Mesenchymal stem cell (in vitro differentiated cells and primary cell): Measurements from ENCODE around the gene IQCH. TPM values are rescaled to one million over a fixed set of nuclear protein-coding genes. Genes with fewer than 3 reads are reported as not detected.

Experiments used
- DNase-seq: peaks from one replicate; pipeline ENCODE4 v3.0.0-alpha.2; 2013
- H2AFZ ChIP-seq: one replicate; pipeline ENCODE4 v1.6.1; 2013; ENCODE audit warnings: low read depth, mild to moderate bottlenecking, control low read depth, inconsistent platforms, low read length, moderate library complexity
- H2AK5ac ChIP-seq: 2 replicates; pipeline ENCODE4 v1.6.1; 2013; ENCODE audit warnings: low read length, moderate library complexity, mild to moderate bottlenecking, inconsistent platforms; ENCODE audit not compliant: severe bottlenecking
- H2BK120ac ChIP-seq: one replicate; pipeline ENCODE4 v1.6.1; 2013; ENCODE audit warnings: low read depth, mild to moderate bottlenecking, inconsistent platforms, low read length, moderate library complexity
- H2BK12ac ChIP-seq, 2 experiments: one replicate each; pipeline ENCODE4 v1.6.1; 2013; ENCODE audit warnings: inconsistent platforms in 2 of 2, low read length in 2 of 2, mild to moderate bottlenecking in 2 of 2, moderate library complexity in 2 of 2, control low read depth in 1 of 2
- H2BK15ac ChIP-seq: one replicate; pipeline ENCODE4 v1.6.1; 2013; ENCODE audit warnings: mild to moderate bottlenecking, low read depth, inconsistent platforms; ENCODE audit not compliant: poor library complexity, severe bottlenecking
- H2BK5ac ChIP-seq: 2 replicates; pipeline ENCODE4 v1.6.1; 2013; ENCODE audit warnings: low read depth, mild to moderate bottlenecking, low read length, control low read depth, inconsistent platforms; ENCODE audit not compliant: poor library complexity, severe bottlenecking
- H3K14ac ChIP-seq, 2 experiments: one replicate each; pipeline ENCODE4 v1.6.1; 2013; ENCODE audit warnings: inconsistent platforms in 2 of 2, low read length in 2 of 2, control low read depth in 1 of 2, mild to moderate bottlenecking in 1 of 2, moderate library complexity in 1 of 2
- H3K18ac ChIP-seq, 2 experiments: one replicate each; pipeline ENCODE4 v1.6.1; 2013; ENCODE audit warnings: inconsistent platforms in 2 of 2, low read length in 2 of 2, control low read depth in 1 of 2, low read depth in 1 of 2, mild to moderate bottlenecking in 1 of 2
- H3K23ac ChIP-seq, 2 experiments: one replicate each; pipeline ENCODE4 v1.6.1; 2013; ENCODE audit warnings: inconsistent platforms in 2 of 2, low read length in 2 of 2, mild to moderate bottlenecking in 2 of 2, moderate library complexity in 2 of 2, control low read depth in 1 of 2
- H3K27ac ChIP-seq: 2 replicates; pipeline ENCODE4 v1.5.1; 2013; ENCODE audit warnings: mild to moderate bottlenecking, moderate library complexity, low read length, control low read depth, inconsistent platforms; ENCODE audit not compliant: poor library complexity, severe bottlenecking
- H3K27me3 ChIP-seq, 2 experiments: 2 replicates each; pipeline versions ENCODE4 v1.6.1 to v1.7.0; 2013; ENCODE audit warnings: low read length in 2 of 2, mild to moderate bottlenecking in 2 of 2, moderate library complexity in 2 of 2, control low read depth in 1 of 2, inconsistent platforms in 1 of 2; ENCODE audit not compliant: control insufficient read depth in 1 of 2, insufficient read depth in 1 of 2
- H3K36me3 ChIP-seq, 2 experiments: 2 replicates each; pipeline versions ENCODE4 v1.6.1 to v1.7.0; 2013; ENCODE audit warnings: low read length in 2 of 2, control low read depth in 1 of 2, inconsistent platforms in 1 of 2, low read depth in 1 of 2, mild to moderate bottlenecking in 1 of 2; ENCODE audit not compliant: insufficient read depth in 2 of 2, control insufficient read depth in 1 of 2
- H3K4ac ChIP-seq, 2 experiments: one replicate each; pipeline ENCODE4 v1.6.1; 2013; ENCODE audit warnings: inconsistent platforms in 2 of 2, low read length in 2 of 2, mild to moderate bottlenecking in 2 of 2, moderate library complexity in 2 of 2, control low read depth in 1 of 2, low read depth in 1 of 2
- H3K4me1 ChIP-seq: 2 replicates; pipeline ENCODE4 v1.6.1; 2013; ENCODE audit warnings: low read depth, low read length, control low read depth; ENCODE audit not compliant: control insufficient read depth, insufficient read depth
- H3K4me2 ChIP-seq: 2 replicates; pipeline ENCODE4 v1.6.1; 2013; ENCODE audit warnings: low read length, mild to moderate bottlenecking, inconsistent platforms; ENCODE audit not compliant: poor library complexity, severe bottlenecking
- H3K4me3 ChIP-seq, 2 experiments: 2 replicates each; pipeline versions ENCODE4 v1.5.1 to v1.7.0; 2013; ENCODE audit warnings: low read length in 2 of 2, mild to moderate bottlenecking in 2 of 2, control low read depth in 1 of 2, low read depth in 1 of 2; ENCODE audit not compliant: insufficient read depth in 1 of 2
- H3K79me1 ChIP-seq: replicated peaks from 2 replicates; pipeline ENCODE4 v1.6.1; 2013; ENCODE audit warnings: mild to moderate bottlenecking, control low read depth, low read length, inconsistent platforms; ENCODE audit not compliant: poor library complexity, severe bottlenecking
- H3K9ac ChIP-seq: 2 replicates; pipeline ENCODE4 v1.7.0; 2013; ENCODE audit warnings: mild to moderate bottlenecking, low read length, moderate library complexity
- H3K9me3 ChIP-seq: 2 replicates; pipeline ENCODE4 v1.7.0; 2013; ENCODE audit warnings: mild to moderate bottlenecking, low read length; ENCODE audit not compliant: control insufficient read depth
- H4K8ac ChIP-seq: one replicate; pipeline ENCODE4 v1.6.1; 2013; ENCODE audit warnings: inconsistent platforms, mild to moderate bottlenecking, low read length, moderate library complexity
- H4K91ac ChIP-seq: one replicate; pipeline ENCODE4 v1.6.1; 2013; ENCODE audit warnings: mild to moderate bottlenecking, low read length, inconsistent platforms
- WGBS: methylation state at CpG from one replicate; pipeline ENCODE4 v1.1.7; 2013; ENCODE audit warnings: mixed read lengths; 5-methylcytosine and 5-hydroxymethylcytosine counted together
- polyA plus RNA-seq, 2 experiments: library from polyadenylated mRNA; stranded (reverse); fragments of 200-250 nt; gene quantifications; one replicate each; pipeline ENCODE4 v1.2.3, GENCODE V29; 2013

Gene IQCH
- 0.76 TPM for polyA plus RNA-seq (2013, experiment 1 of 2)
- polyA plus RNA-seq (2013, experiment 2 of 2), result 0.84 TPM

DNA sequence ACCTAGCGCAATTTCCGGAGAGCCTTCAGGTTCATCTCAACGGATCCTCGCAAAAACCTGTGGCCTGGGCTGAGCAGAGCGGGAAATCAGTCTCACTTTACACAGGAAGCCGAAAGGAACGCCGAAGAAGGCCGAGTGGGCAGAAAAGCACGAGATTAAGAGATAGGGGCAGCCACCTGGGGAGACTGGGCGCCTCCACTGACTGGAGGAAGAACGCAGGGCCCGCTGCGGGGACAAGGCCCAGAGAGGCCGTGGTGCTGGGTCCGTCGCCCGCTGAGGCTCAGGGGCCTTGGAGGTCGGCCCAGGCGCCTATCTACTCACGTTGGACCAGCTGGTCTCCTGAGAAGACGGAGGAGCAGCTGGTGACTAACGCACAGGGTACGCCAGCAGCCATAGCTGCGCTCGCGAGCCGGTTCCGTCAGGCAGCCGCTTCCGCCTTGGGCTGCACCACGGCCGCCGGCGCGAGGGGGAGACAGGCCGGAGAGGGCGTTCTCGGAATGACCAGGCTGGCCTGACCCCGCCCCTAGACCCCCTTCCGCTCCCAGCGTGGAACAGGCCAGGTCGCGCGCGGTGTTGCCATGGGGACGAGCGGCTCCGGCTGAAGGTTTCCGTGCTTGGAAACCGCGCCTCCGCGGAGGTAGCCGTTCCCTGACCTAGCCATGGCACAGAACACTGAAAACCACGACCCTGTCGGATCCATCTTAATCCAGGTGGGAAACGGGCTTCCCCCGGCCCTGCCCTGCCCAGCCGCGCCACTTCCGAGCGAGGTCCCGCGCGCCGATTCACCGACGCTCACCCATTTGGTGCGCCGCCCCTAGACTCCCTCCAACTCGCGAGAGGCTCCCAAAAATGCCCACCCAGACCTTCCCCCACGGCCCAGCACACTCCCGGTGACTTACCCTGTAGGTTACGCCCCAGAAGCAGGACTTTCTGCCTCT, at the start of gene IQCH, which contains the start of gene AAGAB:
Gene IQCH, plus strand, starts transcription at position 549 of the 938 bp plus-strand sequence. Its CDS starts 111 bp downstream, at position 660.
Gene AAGAB, minus strand, starts transcription at position 424 of the 938 bp plus-strand sequence. Its CDS starts 30 bp downstream, at position 394.
- peak within 1 kb of the TSS in 1 of 2 experiments; percentile 75 for H3K4ac ChIP-seq
- WGBS, result under 1% methylated on average over 76 of the region's 76 CpGs

DNA sequence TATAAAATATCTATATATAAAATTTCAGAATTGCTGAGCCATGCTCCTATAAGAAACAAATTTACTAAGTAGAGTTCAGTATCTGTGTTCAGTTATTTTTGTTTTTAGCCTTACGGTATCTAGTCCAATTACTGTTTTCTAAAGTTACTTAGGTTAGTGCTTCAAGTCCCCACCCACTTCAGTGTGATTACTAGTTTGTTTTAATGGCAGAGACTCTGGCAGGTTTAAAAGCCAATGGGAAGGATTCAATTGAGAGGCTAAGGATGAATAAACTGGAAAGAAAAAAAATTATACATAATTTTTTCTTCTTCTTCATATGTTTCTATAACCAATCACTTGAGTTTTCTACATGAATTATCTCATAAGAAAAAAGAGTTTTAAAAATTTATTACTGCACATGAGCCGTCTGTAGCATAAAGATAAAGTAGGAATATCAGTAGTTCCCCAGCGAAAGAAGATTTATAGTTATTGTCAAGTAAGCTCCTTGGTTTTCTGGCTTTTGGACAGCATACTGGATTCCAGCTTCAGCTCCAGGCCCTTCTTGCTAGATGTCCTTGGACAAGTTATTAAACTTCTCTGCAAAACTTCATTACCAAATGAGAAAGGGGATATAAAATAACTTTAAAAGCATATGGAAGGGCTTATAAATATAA, 46.9 kb upstream of the IQCH start:
- H2AFZ ChIP-seq, result no peak overlapping the region
- H3K18ac ChIP-seq, result no peak overlapping the region
- no peak overlapping the region for H3K4me3 ChIP-seq
- H3K27me3 ChIP-seq, result no peaks in the 10 kb centered on the region
- H4K8ac ChIP-seq, result no peak overlapping the region
- H3K4ac ChIP-seq, result no peak overlapping the region
- no peak overlapping the region for H2AK5ac ChIP-seq
- 100% methylated on average over 2 of the region's 3 CpGs for WGBS
- H3K79me1 ChIP-seq, result peaks cover 9% of the 10 kb centered on the region
- no peaks in the 10 kb centered on the region for H3K4me1 ChIP-seq
- H3K36me3 ChIP-seq, result peaks cover 2 to 69% of the 10 kb centered on the region in 2 experiments
- H2BK120ac ChIP-seq, result no peak overlapping the region
- no peak overlapping the region for H3K4me2 ChIP-seq
- H4K91ac ChIP-seq, result no peak overlapping the region
- H2BK12ac ChIP-seq, result no peak overlapping the region
- no peak overlapping the region for H2BK5ac ChIP-seq
- H3K27ac ChIP-seq, result no peak overlapping the region
- no peak for DNase-seq
- no peak overlapping the region for H3K14ac ChIP-seq
- H3K9ac ChIP-seq, result no peak overlapping the region
- H3K9me3 ChIP-seq, result no peaks in the 10 kb centered on the region
- H3K23ac ChIP-seq, result no peak overlapping the region
- no peak overlapping the region for H2BK15ac ChIP-seq

More for the DNA sequence above, at the start of gene IQCH, which contains the start of gene AAGAB:
- Histone ChIP-seq H3K36me3 (no peaks in the 10 kb centered on the region), H2BK5ac (peak within 1 kb of the TSS; percentile 54), H3K27me3 (no peaks in the 10 kb centered on the region), H2BK120ac (no peak within 1 kb of the TSS), H3K4me2 (peak within 1 kb of the TSS; percentile 92), H2AK5ac (no peak within 1 kb of the TSS), H3K18ac (peak within 1 kb of the TSS; percentile 74 to 94), H2BK15ac (peak within 1 kb of the TSS; percentile 99), H4K91ac (peak within 1 kb of the TSS; percentile 86), H3K14ac (peak within 1 kb of the TSS in 1 of 2 experiments; percentile 63), H2AFZ (peak within 1 kb of the TSS; percentile 83), H3K4me3 (peak within 1 kb of the TSS; percentile 78 to 98), H3K27ac (peak within 1 kb of the TSS; percentile 77), H2BK12ac (peak within 1 kb of the TSS in 1 of 2 experiments; percentile 93), H3K9ac (peak within 1 kb of the TSS; percentile 100), H3K4me1 (peaks cover 7% of the 10 kb centered on the region), H4K8ac (peak within 1 kb of the TSS; percentile 97), H3K23ac (no peak within 1 kb of the TSS), H3K79me1 (peaks cover 5% of the 10 kb centered on the region), H3K9me3 (no peaks in the 10 kb centered on the region)
- peak; percentile 98 for DNase-seq

DNA sequence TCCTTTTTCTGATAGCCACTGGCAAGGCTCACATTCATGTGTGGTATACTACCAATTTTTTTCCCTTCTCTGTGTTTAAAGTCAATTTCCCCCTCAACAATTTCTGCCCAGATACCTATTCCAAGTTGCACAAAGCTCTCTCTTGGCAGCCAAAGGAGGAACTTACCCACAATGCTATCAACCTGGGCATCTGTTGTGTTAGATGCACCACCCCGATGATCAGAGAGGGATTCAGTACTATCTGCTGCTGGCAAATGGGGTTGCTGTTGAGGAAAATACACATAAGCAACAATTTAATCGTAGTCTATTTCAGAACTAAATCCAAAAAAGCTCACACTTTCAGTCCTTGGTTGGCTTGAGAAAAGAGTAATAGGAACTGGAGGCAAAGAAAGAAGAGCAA, 46.2 kb upstream of the IQCH start:
- Histone ChIP-seq H3K27ac (no peak overlapping the region), H2BK5ac (no peak overlapping the region), H3K9ac (no peak overlapping the region), H3K23ac (no peak overlapping the region), H3K27me3 (no peaks in the 10 kb centered on the region), H4K91ac (no peak overlapping the region), H2BK120ac (no peak overlapping the region), H2AFZ (no peak overlapping the region), H3K36me3 (peaks cover 2 to 62% of the 10 kb centered on the region in 2 experiments), H2BK12ac (no peak overlapping the region), H3K4me2 (no peak overlapping the region), H3K18ac (no peak overlapping the region), H3K14ac (no peak overlapping the region), H3K4me3 (no peak overlapping the region), H3K9me3 (no peaks in the 10 kb centered on the region), H2AK5ac (no peak overlapping the region), H3K79me1 (peaks cover 9% of the 10 kb centered on the region), H3K4ac (no peak overlapping the region), H2BK15ac (no peak overlapping the region), H3K4me1 (no peaks in the 10 kb centered on the region), H4K8ac (no peak overlapping the region)
- no peak for DNase-seq
- no CpG with 5 or more reads among the region's 2 CpGs for WGBS
